GM19463 (cell line): Measurements from ENCODE around the gene RPS6KA2.
"Not testable (repeated sequence)": the region's sequence is repeated elsewhere in the genome, so short reads cannot be mapped to it uniquely, and the experiment has no call there.

Experiments used
- ATAC-seq: cut with Tn5 transposase; IDR thresholded peaks from one replicate; pipeline ENCODE4 v1.9.1; 2021; ENCODE audit warnings: mild to moderate bottlenecking, moderate library complexity; ENCODE audit not compliant: unreplicated experiment

The RPS6KA2 gene

DNA sequence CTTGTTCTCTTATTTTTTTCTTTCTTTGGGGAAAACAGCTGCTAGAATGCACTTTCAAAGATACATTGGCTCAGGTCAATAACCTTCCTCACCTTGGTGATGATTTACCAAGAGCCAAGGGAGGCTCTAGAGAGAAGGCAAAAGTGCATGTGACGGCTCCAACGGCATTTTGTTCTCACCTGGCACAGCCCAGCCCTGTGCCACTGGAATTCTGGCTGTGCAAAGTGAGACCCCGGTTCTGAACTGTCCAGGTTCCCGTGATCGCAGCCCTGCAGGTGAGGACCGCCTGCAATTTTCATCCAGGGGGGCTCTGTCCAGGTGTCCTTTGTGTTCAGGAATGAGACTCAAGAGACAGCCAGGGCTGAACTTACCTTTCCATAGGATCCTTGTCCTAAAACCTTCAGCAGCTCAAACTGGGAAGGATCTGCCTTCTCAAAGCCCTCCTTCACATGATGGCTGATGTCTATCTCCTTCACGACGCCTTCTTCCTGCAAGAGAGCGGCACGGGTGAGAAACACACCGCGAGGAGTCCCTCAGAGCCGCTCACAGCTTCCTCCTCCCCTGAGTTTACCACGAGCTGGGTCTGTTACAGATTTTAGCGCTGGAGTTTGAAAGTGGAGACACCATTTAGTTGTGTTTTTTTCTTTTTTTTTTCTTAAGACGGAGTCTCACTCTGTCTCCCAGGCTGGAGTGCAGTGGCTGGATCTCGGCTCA is 88.6 kb downstream of the RPS6KA2 start:
- ATAC-seq = no peak

DNA sequence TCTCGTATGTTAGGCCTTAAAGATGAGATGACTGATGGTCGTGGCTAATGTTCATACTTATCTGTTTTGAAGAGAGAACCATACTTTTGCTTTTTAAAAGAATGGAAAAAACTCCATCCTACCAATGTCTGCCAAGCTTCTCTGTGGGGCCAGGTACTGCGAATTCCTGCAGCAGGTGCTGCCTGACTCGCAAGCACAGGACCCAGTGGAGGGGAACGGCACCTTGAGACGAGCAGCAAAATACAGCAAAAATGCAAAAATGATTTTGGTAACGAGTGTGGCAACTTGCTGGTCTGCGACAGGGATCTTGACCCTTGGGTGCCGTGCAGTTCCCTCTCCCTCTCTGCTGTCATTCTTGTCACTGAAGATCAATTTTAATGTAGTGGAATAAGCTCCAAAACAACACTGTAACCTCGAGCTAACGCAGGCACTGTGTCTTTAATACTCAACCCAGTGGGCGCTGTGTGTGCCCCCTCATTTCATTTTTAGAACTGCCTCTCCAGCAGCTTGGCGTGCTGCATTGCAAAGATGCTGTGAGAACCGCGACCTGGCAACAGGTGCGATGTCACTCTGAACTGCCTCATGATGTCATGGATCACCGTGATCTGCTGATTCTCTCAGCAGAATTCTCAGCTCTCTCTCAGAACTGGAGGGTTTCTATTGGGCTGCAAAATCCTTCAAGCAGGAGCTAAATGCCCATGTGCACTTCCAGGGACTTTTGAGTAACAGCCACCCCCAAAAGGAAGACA is 92.2 kb downstream of the RPS6KA2 start:
- no peak for ATAC-seq

DNA sequence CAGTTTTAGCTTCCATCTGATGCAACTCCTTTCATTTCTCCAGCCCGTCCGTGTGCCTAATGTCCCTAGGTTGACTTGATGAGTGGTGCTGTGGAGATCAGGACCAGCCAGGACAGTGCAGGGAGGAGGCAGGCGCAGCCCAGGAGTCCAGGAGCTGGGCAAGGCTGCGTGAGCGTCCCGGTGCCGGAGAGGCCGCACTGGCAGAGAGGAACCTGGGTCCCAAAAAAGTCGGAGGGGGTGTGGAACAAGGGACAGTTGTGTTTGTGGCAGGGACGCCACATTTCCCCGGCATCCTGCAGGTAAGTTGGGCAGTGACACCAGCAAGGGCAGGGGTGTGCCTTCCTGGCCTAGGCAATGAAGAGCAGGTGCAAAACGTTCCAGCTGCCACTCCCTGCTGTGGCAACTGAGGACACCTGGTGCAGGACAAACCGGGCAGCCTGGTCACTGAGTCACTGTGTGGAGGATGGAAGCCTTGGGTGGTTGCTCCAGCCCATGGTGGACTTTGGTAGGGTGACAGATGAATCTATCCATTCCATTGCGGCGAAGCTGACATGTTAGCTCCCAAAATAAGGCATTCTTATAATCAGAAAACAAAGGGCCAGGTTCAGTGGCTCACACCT is 93.7 kb downstream of the RPS6KA2 start:
- ATAC-seq = no peak

DNA sequence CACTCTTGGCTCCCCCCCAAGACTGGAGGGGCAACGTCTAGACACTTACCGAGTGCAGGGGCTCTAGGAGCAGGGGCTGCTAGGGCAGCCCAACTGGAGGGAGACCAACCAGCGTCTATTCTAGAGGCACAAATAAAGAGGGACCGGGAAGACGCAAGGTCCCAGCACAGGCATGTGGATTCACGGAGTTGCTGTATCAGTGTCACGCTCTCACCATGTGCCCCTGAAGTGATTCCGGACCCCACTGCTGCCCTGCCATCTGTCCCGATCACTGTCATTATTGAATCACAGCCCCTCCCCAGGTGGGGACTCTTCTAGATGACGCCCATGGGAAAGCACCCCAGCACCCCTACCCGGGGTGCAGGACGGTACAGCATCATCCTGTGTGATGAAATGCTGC is 94.7 kb downstream of the RPS6KA2 start:
- no peak for ATAC-seq

DNA sequence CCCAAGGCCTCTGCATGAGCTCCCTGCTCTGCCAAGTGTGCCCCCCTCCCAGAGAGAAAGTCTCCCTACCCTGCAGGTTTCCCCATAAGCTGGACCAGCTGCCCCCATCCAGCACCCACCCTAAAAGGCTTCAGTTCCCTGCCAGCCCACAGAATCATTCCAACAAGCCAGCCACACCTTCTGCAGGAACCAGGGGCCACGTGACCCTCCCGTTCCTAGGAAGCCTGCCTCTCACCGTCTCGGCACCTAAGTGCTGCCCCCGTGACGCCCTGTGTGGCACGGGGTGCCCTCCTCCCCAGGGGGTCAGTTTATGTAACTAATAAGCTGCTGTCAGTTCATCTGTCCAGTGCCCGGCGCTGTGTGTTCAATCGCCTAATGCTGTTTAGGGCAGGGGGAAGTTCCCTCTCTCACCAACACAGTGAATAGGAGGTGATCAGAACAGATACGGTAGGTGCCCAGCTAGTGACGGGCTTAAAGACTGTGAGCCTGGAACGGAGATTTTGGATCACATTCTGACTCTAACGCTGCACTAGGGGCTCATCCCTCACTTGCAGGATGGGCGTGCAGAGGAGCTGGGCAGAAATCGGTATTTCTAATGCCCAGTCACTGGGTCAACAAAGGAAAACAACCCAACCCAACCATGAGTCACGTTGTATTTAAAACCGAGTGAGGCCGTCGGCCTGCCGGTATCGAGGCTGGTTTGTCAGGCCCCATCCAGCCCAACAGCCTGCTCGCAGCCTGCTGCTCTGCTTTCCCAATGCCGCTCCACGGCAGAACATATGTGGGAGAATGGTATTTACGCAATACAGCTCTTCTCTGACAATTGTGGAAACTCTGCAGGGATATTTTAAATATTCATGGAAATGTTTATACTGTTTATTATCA is 96.6 kb downstream of the RPS6KA2 start:
- ATAC-seq = no peak

DNA sequence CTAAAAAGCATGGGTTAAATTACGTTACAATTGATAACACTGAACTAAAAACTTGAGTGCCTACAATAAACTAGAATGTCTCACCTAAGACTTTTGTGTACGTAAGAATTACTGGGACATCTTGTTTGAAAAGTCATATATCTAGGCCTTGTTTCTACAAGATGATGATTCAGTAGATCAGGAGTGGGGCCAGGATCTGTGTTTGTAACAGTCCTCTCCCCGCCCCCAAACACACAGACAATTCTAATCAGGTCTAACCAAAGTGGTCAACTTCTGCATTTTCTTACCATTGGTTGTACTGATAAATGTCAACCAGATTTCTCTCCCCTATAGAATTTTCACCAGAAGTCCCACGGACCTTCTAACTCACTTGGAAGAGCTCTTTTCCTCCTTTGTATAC is 97.5 kb downstream of the RPS6KA2 start:
- ATAC-seq = no peak

DNA sequence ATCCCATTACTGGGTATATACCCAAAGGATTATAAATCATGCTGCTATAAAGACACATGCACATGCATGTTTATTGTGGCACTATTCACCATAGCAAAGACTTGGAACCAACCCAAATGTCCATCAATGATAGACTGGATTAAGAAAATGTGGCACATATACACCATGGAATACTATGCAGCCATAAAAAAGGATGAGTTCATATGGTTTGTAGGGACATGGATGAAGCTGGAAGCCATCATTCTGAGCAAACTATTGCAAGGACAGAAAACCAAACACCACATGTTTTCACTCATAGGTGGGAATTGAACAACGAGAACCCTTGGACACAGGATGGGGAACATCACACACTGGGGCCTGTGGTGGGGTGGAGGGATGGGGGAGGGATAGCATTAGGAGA is 98.0 kb downstream of the RPS6KA2 start:
- ATAC-seq = not testable (repeated sequence)

DNA sequence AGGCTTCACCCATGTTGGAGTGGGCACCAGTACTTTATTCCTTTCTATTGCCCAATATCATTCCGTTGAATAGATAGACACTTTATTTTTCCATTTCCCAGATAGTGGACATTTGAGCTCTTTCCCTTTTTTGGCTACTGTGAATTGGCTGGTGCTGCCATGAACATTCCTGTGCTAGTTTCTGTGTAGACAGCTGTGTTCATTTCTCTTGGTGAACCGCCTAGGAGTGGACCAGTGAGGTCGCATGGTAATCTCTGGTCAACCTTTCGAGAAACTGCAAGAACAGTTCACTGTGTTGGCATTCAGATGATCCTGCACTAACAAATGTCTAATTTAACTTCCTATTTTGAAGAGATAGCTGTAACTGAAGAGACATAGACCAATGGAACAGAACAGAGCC is 99.2 kb downstream of the RPS6KA2 start:
- no peak for ATAC-seq

DNA sequence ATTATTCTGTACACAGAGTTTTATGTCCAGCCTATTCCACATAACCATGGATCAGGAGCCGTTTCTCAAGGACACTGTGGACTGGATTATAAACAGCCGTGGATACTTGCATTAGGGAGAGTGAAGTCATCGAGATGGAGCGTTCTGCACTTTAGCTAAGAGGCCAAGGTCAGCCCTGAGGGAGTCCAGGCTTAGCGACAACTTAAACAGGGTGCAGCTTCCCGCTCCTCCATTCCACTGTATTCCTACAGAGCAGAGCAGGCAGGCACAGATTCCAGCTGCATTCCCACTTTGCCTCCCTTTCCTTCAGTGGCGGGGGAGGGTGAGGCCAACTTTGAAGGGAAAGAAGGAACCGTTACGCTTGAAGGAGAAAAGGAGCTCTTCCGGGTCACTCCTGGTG is 100.1 kb downstream of the RPS6KA2 start:
- no peak for ATAC-seq

DNA sequence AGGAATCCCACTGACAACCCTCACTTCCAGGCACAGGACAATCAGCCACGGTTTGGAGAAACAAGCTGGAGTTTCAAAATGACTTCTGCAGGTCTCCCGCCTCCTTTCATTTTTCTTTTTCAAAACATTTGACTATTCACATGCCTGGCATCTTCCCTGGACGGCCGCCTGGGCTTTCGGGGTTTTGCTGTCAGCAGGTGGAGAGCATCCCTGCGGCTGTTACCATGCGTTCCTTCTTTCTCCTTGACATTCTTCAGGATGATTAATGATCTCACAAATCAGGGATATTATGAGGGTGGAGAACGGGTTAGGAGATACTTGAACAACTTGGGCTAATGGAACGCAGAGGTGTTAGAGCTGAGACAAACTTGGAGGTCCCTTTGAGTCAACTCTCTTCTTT is 101.5 kb downstream of the RPS6KA2 start:
- no peak for ATAC-seq

DNA sequence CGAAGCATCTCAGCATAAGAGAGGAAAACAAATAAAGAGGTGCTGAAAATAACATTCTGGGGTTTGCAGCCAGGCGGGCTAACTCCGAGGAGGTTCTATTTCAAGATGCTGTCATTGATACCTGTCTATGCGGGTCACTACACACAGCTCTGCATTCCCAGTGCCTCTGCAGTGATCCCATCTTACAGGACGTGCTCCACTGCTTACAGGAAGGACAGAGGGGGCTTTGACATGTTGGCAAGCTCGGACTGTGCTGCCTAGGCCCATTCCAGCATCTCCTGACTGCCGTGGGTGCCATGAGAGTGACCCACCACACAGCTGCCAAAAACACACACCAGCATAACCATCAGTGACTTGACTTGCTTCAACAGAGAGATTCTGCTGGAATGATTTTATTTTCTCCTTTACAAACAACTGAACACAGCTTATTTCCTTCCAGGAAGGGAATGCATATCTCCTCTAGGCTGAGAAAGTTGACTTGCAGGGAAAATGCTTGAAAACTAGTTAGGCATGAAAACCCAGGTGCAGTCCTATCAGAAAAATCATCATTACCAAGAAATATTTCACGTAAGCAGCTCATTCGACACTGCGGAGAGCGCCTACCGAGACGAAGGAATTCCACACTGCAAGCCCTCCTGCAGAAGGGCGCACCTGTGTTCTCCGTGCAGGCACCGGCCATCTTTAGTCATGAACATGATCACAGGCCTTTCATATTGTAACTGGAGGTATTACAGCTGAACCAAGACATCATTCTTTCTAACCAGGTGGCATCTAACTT is 103.1 kb downstream of the RPS6KA2 start:
- ATAC-seq = no peak

DNA sequence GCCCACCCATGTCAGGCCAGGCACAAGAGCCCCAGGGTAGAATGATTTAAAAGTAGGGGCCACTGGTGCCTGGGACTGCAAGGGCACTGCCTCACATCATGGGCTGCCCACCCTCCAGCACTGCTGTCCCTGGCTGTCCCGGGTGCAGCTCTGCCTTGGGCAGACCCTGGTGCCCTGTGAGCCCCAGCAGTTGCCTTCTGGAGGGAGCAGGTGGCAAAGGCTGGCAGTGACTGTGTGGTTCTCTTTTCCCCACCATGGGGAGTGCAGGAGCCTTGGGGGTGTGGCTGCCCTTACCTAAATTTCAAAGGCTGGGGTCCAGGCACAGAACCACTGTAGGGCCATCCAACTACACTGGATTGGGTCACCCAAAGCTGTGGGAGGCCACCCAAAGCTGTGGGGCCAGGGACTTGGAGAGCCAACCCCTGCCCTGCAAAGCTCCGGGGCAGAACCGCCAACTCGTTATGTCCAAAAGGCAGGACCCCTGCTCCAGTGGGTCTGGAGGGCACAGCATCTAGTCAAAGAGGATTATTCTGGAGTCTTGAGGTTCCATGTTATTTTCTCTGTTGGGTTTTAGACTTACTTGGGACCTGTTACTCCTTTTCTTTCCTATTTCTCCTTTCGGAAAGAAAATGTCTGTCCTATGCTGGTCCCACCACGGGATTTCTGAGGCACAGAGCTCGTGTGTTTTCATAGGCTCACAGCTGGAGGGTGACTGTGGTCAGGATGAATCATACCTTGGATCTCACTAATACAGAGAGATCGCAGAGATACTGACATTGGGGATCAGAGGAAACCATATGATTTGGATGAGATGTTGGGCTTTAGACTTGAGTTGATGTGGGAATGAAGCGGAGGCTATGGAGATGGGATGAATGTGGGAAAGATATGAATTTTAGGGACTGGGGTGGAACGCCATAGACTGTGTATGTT is 105.9 kb downstream of the RPS6KA2 start:
- no peak for ATAC-seq

DNA sequence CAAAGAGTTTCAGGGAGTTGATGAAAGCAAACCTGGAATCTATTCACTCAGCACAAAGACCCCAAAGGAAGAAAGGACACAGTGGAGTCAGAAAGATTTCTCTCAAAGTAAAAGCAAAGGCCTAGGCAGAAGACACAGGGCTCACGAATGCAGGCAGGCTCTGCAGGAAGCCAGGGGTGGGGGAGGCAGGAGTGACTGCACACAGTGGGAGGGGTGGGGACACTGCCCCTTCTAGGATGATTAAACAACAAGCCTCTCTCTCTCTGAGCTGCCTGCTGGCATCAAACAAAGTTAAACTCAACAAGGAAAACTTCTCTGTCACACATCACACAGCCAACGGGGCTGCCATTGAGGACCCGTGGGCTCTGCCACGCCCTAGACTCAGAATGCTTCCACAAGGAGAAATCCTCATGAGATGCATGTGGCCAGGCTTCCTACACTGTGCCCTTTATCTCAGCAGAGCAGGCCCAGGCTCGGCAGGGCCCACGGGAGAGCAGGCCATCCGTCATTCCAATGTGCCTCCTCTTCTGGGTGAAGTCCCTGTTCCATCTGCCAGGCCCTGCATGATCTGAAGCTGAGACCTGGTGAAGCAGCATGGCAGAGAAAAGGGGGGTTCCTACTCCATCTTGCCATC is 110.7 kb downstream of the RPS6KA2 start:
- ATAC-seq = no peak

DNA sequence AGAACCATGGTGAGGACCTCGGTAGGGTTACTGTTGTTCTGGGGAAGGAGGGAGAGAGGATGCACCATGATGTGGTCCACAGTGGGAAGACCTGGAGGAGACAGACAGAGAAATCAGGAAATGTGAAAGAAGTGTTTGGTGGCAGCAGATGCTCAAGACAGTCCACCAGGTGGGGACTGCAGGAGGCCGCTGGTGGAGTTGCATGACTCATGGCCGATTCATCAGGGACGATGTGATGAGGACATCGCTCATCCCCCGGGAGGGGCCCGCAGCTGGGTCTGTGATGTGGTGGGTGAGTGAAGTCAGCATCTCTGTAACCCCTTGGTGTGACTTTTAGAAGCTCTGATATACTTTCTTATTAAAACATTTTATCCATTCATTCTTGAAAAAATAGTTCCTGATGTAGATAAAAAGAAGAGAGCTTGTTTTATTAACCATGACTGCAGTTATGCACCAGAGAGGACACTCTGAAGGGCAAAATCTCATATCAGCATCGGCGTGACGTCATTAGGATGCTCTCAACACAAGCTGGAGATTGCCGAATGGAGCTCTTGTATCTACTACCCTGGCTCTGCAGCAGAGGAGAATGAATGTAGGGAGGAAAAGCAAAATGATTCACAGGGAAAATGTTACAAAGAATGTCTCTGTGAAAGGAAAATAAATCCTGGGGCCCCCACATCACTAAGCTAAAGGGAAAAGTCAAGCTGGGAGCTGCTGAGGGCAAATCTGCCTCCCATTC is 111.8 kb downstream of the RPS6KA2 start:
- ATAC-seq = no peak

DNA sequence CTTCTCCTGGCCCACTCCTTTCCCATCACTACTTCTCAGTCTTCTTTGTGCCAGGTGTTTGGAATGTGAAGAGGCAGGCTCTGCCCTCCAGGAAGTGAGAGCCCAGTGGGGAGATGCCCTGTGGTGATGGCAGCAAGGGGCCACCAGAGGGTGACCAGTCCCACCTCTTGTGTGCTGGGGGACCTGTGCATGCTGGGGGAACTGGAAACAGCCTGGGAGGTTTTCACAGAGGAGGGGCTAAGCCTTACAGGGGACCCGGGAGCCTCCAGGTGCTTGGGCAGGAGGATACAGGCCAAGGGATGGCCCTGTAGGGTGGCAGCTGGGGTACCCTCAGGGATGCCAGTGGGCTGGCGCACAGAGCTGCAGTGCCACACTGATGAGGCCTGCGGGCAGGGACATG is 112.9 kb downstream of the RPS6KA2 start:
- ATAC-seq = no peak

DNA sequence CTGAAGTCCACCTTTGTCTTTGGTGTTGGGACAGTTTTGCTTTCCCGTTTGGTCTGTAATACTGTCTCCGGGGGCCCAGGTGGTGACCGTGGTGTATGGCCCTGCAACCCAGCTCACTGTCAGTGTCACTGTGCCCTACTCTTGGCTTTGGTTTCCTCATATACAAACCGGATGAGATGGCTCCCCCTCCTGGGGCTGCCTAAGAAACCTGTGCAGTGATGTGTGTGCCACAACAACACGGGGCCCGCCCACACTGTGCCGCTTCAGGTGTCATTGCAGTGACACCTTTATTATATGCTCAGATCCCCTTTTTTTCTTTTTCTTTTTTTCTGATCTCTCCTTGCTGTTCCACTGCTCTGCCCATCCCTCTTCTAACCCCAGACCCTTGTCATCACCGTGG is 114.5 kb downstream of the RPS6KA2 start:
- ATAC-seq = peak; percentile 93

DNA sequence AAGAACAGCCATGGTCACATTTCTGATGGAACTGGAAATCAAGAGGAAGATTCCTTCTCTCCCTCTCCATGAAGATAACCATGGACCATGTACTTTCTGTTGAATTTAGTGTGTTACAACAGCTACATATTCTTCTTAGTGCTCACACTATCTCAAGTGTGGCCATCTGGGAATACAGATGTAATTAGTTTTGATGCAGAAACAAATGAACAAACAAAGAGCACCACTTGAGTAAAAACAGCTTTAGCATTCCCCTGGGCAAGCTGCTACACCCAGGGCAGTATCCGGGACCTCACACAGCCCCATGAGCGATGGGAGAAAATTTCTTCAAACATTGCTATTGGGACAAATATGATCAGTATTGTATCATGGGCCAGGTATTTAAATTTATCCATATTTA is 115.7 kb downstream of the RPS6KA2 start:
- ATAC-seq = no peak

DNA sequence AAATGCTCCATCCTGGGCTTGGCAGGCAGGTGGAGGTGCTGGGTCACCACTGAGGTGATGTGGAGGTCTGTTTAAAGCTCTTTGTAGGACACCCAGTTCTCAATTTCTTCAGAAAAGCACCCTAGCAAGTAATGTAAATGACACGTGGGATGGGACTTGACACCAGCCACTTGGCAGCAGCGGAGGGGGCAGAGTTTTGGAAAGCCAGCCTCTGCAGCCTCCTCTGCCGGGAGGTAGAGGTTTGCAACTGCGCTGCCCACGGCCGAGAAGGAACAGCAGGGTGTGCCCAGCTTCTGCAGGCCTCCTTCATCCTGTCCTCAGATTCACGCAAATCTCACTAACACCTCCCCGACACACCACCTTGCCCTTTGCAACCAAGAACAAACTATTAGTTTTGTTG is 117.9 kb downstream of the RPS6KA2 start:
- ATAC-seq = no peak
